Measurements from ENCODE around the gene MRPL12.

MRPL12 gene

DNA sequence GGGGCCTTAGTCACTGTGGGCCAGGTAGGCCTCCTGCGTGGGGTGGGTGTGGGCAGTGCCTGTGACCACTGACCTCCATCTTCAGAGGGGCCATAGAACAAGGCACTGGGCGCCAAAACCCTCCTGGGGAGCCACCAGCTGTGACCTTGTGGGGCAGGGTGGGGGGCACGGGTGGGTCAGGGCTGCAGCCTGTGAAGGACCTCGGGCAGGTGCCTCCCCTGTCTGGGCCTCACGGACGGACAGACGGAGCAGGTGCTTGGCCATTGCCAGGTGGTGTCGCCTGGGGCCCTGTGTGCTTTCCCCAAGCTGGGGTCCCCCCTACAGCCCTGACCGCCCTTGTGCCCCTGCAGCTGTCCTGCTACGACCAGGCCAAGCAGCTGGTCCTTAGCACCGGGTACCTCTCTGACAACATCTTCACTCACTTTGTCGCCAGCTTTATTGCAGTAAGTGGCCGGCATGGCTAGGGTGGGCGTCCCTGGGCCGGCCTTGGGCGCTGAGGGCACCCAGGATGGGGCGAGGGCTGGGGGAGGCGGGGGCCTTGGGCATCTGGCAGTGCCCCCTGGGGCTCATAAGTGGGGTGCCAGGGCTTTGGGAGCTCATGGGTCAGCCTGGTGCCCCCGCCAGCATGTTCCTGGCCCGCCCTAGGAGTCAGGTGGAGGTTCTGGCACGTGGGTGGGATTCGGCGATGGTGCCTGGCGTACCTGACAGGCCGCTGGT, 14.0 kb downstream of the MRPL12 start:
- no peak overlapping the region for H3K27ac ChIP-seq (ENCODE audit: low read length)
- TF ChIP-seq EZH2 (optimal IDR thresholded peaks at IDR 0.05; ENCODE audit: low read depth, low read length): no peak
- no peaks in the 10 kb centered on the region for H3K9me3 ChIP-seq (replicated peaks; ENCODE audit: insufficient read depth, low read length)
- peaks cover 34% of the 10 kb centered on the region for H3K79me2 ChIP-seq (ENCODE audit: low read length)
- no peak for DNase-seq
- H3F3A ChIP-seq (ENCODE audit: insufficient read depth, low read length): peaks cover 10% of the 10 kb centered on the region; the same call in 1 of the 2 replicates
- peaks cover 13% of the 10 kb centered on the region for H3K4me1 ChIP-seq (ENCODE audit: low read length)
- no peak overlapping the region for H2AFZ ChIP-seq (ENCODE audit: low read length)
- H3K4me3 ChIP-seq (ENCODE audit: low read length): no peak overlapping the region
- H3K4me2 ChIP-seq (ENCODE audit: low read depth, low read length): no peak overlapping the region
- no peaks in the 10 kb centered on the region for H3K36me3 ChIP-seq (replicated peaks; ENCODE audit: insufficient read depth, low read length)
- H3K9me2 ChIP-seq (replicated peaks; ENCODE audit: insufficient read depth, low read length): no peaks in the 10 kb centered on the region
- no peak overlapping the region for H3K9ac ChIP-seq (ENCODE audit: low read length)
- H3K27me3 ChIP-seq (replicated peaks; ENCODE audit: insufficient read depth, low read length): no peaks in the 10 kb centered on the region
- no peaks in the 10 kb centered on the region for H4K20me1 ChIP-seq (ENCODE audit: insufficient read depth, low read length)

DNA sequence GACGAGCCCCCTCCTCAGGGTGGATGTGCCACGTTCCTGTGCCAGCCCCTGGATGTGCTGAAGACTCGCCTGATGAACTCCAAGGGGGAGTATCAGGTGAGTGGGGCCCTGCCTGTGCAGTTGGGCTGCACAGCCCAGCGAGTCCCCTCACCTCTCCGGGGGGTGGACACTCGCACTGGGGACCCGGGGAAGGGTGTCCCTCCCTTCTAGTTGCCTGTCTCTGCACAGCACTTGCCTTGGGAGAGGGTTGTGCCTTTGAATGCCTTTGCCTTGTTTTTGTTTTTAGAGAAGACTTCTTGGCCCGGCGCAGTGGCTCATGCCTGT, 14.6 kb downstream of the MRPL12 start:
- Histone ChIP-seq H3K27me3 (replicated peaks; ENCODE audit: insufficient read depth, low read length) (no peaks in the 10 kb centered on the region), H3K9me2 (replicated peaks; ENCODE audit: insufficient read depth, low read length) (no peaks in the 10 kb centered on the region), H3K9me3 (replicated peaks; ENCODE audit: insufficient read depth, low read length) (no peaks in the 10 kb centered on the region), H3F3A (ENCODE audit: insufficient read depth, low read length) (peaks cover 10% of the 10 kb centered on the region; the same call in 1 of the 2 replicates), H3K36me3 (replicated peaks; ENCODE audit: insufficient read depth, low read length) (no peaks in the 10 kb centered on the region), H2AFZ (ENCODE audit: low read length) (no peak overlapping the region), H3K4me1 (ENCODE audit: low read length) (peaks cover 17% of the 10 kb centered on the region), H3K79me2 (ENCODE audit: low read length) (peaks cover 29% of the 10 kb centered on the region), H3K4me2 (ENCODE audit: low read depth, low read length) (no peak overlapping the region), H3K27ac (ENCODE audit: low read length) (no peak overlapping the region), H3K9ac (ENCODE audit: low read length) (no peak overlapping the region), H3K4me3 (ENCODE audit: low read length) (no peak overlapping the region), H4K20me1 (ENCODE audit: insufficient read depth, low read length) (no peaks in the 10 kb centered on the region)
- TF ChIP-seq, protein P1, sequence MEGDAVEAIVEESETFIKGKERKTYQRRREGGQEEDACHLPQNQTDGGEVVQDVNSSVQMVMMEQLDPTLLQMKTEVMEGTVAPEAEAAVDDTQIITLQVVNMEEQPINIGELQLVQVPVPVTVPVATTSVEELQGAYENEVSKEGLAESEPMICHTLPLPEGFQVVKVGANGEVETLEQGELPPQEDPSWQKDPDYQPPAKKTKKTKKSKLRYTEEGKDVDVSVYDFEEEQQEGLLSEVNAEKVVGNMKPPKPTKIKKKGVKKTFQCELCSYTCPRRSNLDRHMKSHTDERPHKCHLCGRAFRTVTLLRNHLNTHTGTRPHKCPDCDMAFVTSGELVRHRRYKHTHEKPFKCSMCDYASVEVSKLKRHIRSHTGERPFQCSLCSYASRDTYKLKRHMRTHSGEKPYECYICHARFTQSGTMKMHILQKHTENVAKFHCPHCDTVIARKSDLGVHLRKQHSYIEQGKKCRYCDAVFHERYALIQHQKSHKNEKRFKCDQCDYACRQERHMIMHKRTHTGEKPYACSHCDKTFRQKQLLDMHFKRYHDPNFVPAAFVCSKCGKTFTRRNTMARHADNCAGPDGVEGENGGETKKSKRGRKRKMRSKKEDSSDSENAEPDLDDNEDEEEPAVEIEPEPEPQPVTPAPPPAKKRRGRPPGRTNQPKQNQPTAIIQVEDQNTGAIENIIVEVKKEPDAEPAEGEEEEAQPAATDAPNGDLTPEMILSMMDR (IDR thresholded peaks at IDR 0.05; ENCODE audit: low read length): no peak
- TF ChIP-seq EZH2phosphoT487 (IDR thresholded peaks at IDR 0.05; ENCODE audit: low read length) (no peak), EZH2 (optimal IDR thresholded peaks at IDR 0.05; ENCODE audit: low read depth, low read length) (no peak)
- DNase-seq: no peak

DNA sequence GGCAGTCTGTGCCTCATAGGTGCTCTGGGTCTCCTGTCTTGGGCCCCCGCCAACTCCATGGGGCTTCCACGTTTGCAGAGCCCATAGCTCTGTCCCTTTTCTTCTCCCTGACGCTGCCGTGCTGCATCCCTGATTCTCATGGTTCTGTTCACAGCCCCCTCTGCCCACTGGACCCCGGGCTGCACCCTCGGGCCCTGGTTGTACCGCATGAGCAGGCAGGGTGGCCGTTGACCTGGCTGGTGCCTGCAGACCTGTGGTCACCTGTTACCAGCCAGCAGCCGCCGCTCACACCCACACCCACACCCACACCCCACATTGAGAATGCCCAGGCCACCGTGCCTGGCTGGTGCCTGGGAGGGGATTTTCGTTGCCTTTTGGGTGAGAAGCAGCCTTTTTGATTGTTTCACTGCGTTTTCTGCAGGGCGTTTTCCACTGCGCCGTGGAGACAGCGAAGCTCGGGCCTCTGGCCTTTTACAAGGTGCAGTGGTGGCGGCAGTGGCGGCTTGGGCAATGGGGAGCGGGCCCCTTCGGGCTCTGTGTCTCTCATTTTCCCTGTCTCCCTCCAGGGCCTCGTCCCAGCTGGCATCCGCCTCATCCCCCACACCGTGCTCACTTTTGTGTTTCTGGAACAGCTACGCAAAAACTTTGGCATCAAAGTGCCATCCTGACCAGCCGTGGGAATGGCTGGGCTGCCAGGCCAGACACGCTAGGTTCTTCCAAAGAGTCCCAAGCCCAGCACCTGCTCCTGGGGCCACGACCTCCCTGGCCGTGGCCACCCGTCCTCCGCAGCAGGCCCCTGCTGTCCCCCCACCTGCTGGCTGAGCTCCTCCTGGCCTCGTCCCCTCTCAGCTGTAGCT, 16.5 kb downstream of the MRPL12 start:
- H3K79me2 ChIP-seq (ENCODE audit: low read length): peaks cover 10% of the 10 kb centered on the region
- H3F3A ChIP-seq (ENCODE audit: insufficient read depth, low read length): peaks cover 16% of the 10 kb centered on the region
- no peaks in the 10 kb centered on the region for H3K9me2 ChIP-seq (replicated peaks; ENCODE audit: insufficient read depth, low read length)
- no peak overlapping the region for H2AFZ ChIP-seq (ENCODE audit: low read length)
- H3K9me3 ChIP-seq (replicated peaks; ENCODE audit: insufficient read depth, low read length): no peaks in the 10 kb centered on the region
- DNase-seq: no peak
- TF ChIP-seq EZH2 (optimal IDR thresholded peaks at IDR 0.05; ENCODE audit: low read depth, low read length): no peak
- no peak for TF ChIP-seq EZH2phosphoT487 (IDR thresholded peaks at IDR 0.05; ENCODE audit: low read length)
- TF ChIP-seq, protein P1 (IDR thresholded peaks at IDR 0.05; ENCODE audit: low read length): no peak
- H3K4me2 ChIP-seq (ENCODE audit: low read depth, low read length): no peak overlapping the region
- no peaks in the 10 kb centered on the region for H3K27me3 ChIP-seq (replicated peaks; ENCODE audit: insufficient read depth, low read length)
- H3K27ac ChIP-seq (ENCODE audit: low read length): no peak overlapping the region
- H3K4me3 ChIP-seq (ENCODE audit: low read length): no peak overlapping the region
- H3K4me1 ChIP-seq (ENCODE audit: low read length): peaks cover 17% of the 10 kb centered on the region
- no peaks in the 10 kb centered on the region for H4K20me1 ChIP-seq (ENCODE audit: insufficient read depth, low read length)
- H3K36me3 ChIP-seq (replicated peaks; ENCODE audit: insufficient read depth, low read length): no peaks in the 10 kb centered on the region
- no peak overlapping the region for H3K9ac ChIP-seq (ENCODE audit: low read length)

Data from MM.1S (cell line).